WTC11 (cell line): ENCODE data around the gene TMEM212. TPM values are rescaled to one million over a fixed set of nuclear protein-coding genes. Genes with fewer than 3 reads are reported as not detected.

Experiments
- ATAC-seq: fragments of 200-7000 bp; cut with Tn5 transposase; 2 replicates; pipeline ENCODE4 v1.10.0; 2021; ENCODE audit warnings: mild to moderate bottlenecking, moderate library complexity
- CTCF ChIA-PET: fragments of 300-600 bp; sonication (Branson Sonifier 250); formaldehyde crosslinking; loops from one replicate; lab custom pipeline; 2021; ENCODE audit warnings: antibody characterized with exemption; lab: Charles Lee
- POLR2A ChIA-PET: fragments of 350-600 bp; sonication (Branson Sonifier 250); formaldehyde crosslinking; loops from one replicate; lab custom pipeline; 2021; ENCODE audit warnings: antibody characterized with exemption; lab: Charles Lee
- DNase-seq: peaks from one replicate; pipeline ENCODE4 v3.0.0; 2021; ENCODE audit warnings: low spot score
- H3K27ac Mint-ChIP-seq: 2 replicates; pipeline ENCODE4 v1.8.0; 2021; ENCODE audit warnings: mixed read lengths
- H3K27me3 Mint-ChIP-seq: 2 replicates; pipeline ENCODE4 v1.8.0; 2021; ENCODE audit warnings: low read depth, mild to moderate bottlenecking, moderate library complexity, mixed read lengths
- H3K36me3 Mint-ChIP-seq: 2 replicates; pipeline ENCODE4 v1.8.0; 2021; ENCODE audit warnings: mixed read lengths
- H3K4me1 Mint-ChIP-seq: 2 replicates; pipeline ENCODE4 v1.8.0; 2022; ENCODE audit warnings: mixed read lengths
- H3K4me3 Mint-ChIP-seq: 2 replicates; pipeline ENCODE4 v1.8.0; 2021; ENCODE audit warnings: mild to moderate bottlenecking, moderate library complexity, mixed read lengths
- H3K9me3 Mint-ChIP-seq: 2 replicates; pipeline ENCODE4 v1.8.0; 2021; ENCODE audit warnings: mixed read lengths
- EMX1 ChIP-seq: fragments of 250-450 bp; sonication (Bioruptor Pico); IDR thresholded peaks from 2 replicates; pipeline ENCODE4 v1.8.0; 2021; ENCODE audit warnings: mild to moderate bottlenecking
- FOXJ3 ChIP-seq: sonication (generic); formaldehyde crosslinking; IDR thresholded peaks from 2 replicates; pipeline ENCODE4 v1.9.0; 2021; ENCODE audit warnings: missing genetic modification reagents, mild to moderate bottlenecking, borderline replicate concordance
- MYBL2 ChIP-seq: sonication (generic); formaldehyde crosslinking; IDR thresholded peaks from 2 replicates; pipeline ENCODE4 v1.8.1; 2023; ENCODE audit warnings: mild to moderate bottlenecking, moderate library complexity, missing genetic modification reagents
- NFE2L1 ChIP-seq: sonication (generic); formaldehyde crosslinking; IDR thresholded peaks from 2 replicates; pipeline ENCODE4 v1.8.1; 2023; ENCODE audit warnings: missing genetic modification reagents
- NR3C1 ChIP-seq: sonication (generic); formaldehyde crosslinking; conservative IDR thresholded peaks from 2 replicates; pipeline ENCODE4 v1.8.1; 2023; ENCODE audit warnings: low read depth, mild to moderate bottlenecking, missing genetic modification reagents
- SMAD3 ChIP-seq: sonication (generic); formaldehyde crosslinking; IDR thresholded peaks from 2 replicates; pipeline ENCODE4 v1.8.0; 2022; ENCODE audit warnings: missing genetic modification reagents, mild to moderate bottlenecking, borderline replicate concordance
- SP1 ChIP-seq: sonication (generic); formaldehyde crosslinking; conservative IDR thresholded peaks from 2 replicates; pipeline ENCODE4 v1.8.1; 2022; ENCODE audit warnings: missing genetic modification reagents
- TCF7 ChIP-seq: sonication (generic); formaldehyde crosslinking; IDR thresholded peaks from 2 replicates; pipeline ENCODE4 v1.8.0; 2022; ENCODE audit warnings: mild to moderate bottlenecking, low read depth, missing genetic modification reagents, moderate library complexity
- TEAD1 ChIP-seq: sonication (generic); formaldehyde crosslinking; IDR thresholded peaks from 2 replicates; pipeline ENCODE4 v1.8.0; 2022; ENCODE audit warnings: mild to moderate bottlenecking, missing genetic modification reagents
- ZNF219 ChIP-seq: sonication (generic); formaldehyde crosslinking; IDR thresholded peaks from 2 replicates; pipeline ENCODE4 v1.8.0; 2023; ENCODE audit warnings: missing genetic modification reagents, mild to moderate bottlenecking, borderline replicate concordance
- ZNF263 ChIP-seq: sonication (generic); formaldehyde crosslinking; IDR thresholded peaks from 2 replicates; pipeline ENCODE4 v1.8.1; 2022; ENCODE audit warnings: low read depth, mild to moderate bottlenecking, moderate library complexity, missing genetic modification reagents
- ZNF423 ChIP-seq: fragments of 250-450 bp; sonication (Bioruptor Pico); IDR thresholded peaks from 2 replicates; pipeline ENCODE4 v2.1.2; 2022; ENCODE audit warnings: mild to moderate bottlenecking, moderate library complexity
- ZNF671 ChIP-seq: fragments of 250-450 bp; sonication (Bioruptor Pico); IDR thresholded peaks from 2 replicates; pipeline ENCODE4 v1.8.0; 2021; ENCODE audit warnings: mild to moderate bottlenecking
- total RNA-seq: library from RNA; stranded (reverse); gene quantifications from 3 replicates; pipeline ENCODE4 v1.2.3, GENCODE V29; 2021
- TF ChIP-seq, protein P1 (sequence below): fragments of 250-450 bp; sonication (Bioruptor Pico); IDR thresholded peaks from 2 replicates; pipeline ENCODE4 v1.9.0; 2021; ENCODE audit warnings: moderate library complexity, mild to moderate bottlenecking, inconsistent platforms, borderline replicate concordance
- TF ChIP-seq, protein P2 (sequence below): fragments of 250-450 bp; sonication (Bioruptor Pico); IDR thresholded peaks from 2 replicates; pipeline ENCODE4 v1.9.0; 2021; ENCODE audit warnings: mild to moderate bottlenecking, borderline replicate concordance
- TF ChIP-seq, protein P3 (sequence below): sonication (generic); formaldehyde crosslinking; IDR thresholded peaks from 2 replicates; pipeline ENCODE4 v1.8.0; 2022; ENCODE audit warnings: mild to moderate bottlenecking, missing genetic modification reagents
- TF ChIP-seq, protein P4 (sequence below): sonication (generic); formaldehyde crosslinking; IDR thresholded peaks from 2 replicates; pipeline ENCODE4 v1.8.1; 2023; ENCODE audit warnings: mild to moderate bottlenecking, moderate library complexity, missing genetic modification reagents
- TF ChIP-seq, protein P5 (sequence below): sonication (generic); formaldehyde crosslinking; conservative IDR thresholded peaks from 2 replicates; pipeline ENCODE4 v1.8.1; 2023; ENCODE audit warnings: mild to moderate bottlenecking, low read depth, missing genetic modification reagents, moderate library complexity

Gene TMEM212
- total RNA-seq, 1 experiment from 2014 or later: not detected

DNA sequence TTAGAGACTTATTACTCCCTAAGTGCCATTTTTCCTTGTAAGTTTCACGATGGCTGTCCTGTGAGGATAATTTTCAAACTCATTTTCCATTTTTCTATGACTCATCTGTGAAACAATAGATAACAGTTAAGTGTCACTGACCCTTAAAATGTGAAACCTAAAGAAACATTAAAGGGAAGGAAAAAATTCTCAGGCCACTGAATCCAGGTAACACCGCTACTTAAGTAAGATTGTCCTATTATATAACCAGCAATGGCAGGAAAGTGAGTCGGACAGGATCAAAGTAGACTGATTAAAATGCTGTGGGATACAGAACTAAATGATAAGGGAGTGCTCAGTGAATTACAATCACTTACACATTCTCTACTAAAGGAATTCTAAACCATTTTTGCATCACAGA lies 45.3 kb upstream of the TMEM212 start (continued):
- TF ChIP-seq NR3C1 (CRISPR knock-in tag) (no peak), ZNF263 (CRISPR knock-in tag) (no peak), NFE2L1 (CRISPR knock-in tag) (no peak), SP1 (CRISPR knock-in tag) (no peak)
- TF ChIP-seq, protein P1, sequence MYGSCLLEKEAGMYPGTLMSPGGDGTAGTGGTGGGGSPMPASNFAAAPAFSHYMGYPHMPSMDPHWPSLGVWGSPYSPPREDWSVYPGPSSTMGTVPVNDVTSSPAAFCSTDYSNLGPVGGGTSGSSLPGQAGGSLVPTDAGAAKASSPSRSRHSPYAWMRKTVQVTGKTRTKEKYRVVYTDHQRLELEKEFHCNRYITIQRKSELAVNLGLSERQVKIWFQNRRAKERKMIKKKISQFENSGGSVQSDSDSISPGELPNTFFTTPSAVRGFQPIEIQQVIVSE (CRISPR knock-in tag): no peak

DNA sequence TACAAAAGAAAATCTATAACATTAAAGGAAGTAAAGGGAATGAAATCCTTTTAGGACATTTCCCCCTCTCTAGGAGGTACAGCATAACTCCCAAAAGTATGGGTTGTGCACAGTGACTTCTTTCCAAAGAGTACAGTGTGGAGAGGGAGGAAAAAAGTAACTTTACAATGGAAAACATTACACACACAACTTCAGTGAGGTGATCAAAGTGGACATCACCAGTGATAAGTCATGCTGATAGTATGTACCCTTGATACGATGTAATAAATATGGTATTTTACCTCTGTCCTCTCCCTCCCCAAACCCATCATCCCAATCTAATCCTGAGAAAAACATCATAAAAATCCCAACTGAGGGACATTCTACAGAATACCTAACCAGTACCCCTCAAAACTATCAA lies 43.6 kb upstream of the TMEM212 start:
- CTCF ChIA-PET: no interaction called here
- ATAC-seq (no peak), DNase-seq (no peak)
- peaks cover 10% of the 10 kb centered on the region for H3K4me1 Mint-ChIP-seq
- POLR2A ChIA-PET: no interaction called here
- H3K36me3 Mint-ChIP-seq: no peaks in the 10 kb centered on the region
- H3K27ac Mint-ChIP-seq: no peak overlapping the region
- TF ChIP-seq ZNF423 (CRISPR knock-in tag) (no peak), TEAD1 (CRISPR knock-in tag) (no peak), ZNF671 (CRISPR knock-in tag) (no peak)
- no peak overlapping the region for H3K4me3 Mint-ChIP-seq
- no peaks in the 10 kb centered on the region; the same call in 1 of the 2 replicates for H3K9me3 Mint-ChIP-seq
- H3K27me3 Mint-ChIP-seq: no peaks in the 10 kb centered on the region

DNA sequence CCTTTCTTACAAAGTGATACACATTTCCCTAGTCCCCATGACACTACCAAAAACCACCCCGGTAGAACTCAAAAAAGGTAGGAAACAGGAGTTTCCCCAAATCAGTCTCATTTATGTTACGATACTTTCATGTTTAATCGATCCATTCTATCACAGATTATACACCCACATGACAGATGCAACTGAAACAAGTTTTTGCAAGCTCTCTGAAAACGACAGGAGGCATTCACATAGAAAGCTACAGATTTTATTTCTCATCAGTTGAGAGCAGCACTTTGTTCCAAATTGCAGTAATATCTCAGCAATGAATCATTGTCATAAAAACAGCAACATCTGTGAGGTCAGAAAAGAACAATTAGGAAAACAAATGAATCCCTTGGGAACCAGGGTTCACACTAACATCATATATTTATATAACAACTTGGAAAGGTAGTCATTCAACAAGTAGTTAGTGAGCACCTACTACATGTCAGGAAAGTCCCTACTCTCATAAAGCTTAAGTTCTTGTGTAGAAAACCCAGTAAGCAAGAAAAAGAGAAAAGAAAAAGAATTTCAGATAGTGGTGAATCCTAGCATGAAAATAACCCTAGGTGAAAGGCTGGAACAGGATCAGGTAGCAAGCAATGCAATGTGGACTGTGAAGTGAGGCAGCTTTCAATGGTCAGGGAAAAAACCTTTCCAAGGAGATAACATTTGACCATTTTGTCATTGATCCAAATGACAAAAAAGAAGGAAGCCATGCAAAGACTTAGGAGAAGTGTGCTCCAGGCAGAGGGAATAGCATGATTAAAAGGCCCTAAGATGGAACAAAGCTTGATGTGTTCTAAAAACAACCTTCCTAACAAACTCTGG lies 41.2 kb upstream of the TMEM212 start:
- H3K4me1 Mint-ChIP-seq: peaks cover 10% of the 10 kb centered on the region
- no peaks in the 10 kb centered on the region; the same call in 1 of the 2 replicates for H3K9me3 Mint-ChIP-seq
- H3K36me3 Mint-ChIP-seq: no peaks in the 10 kb centered on the region
- ATAC-seq (no peak), DNase-seq (no peak)
- no peaks in the 10 kb centered on the region for H3K27me3 Mint-ChIP-seq
- TF ChIP-seq FOXJ3 (no peak), ZNF219 (CRISPR knock-in tag) (no peak), EMX1 (CRISPR knock-in tag) (no peak), MYBL2 (CRISPR knock-in tag) (no peak), NFE2L1 (CRISPR knock-in tag) (no peak), SMAD3 (CRISPR knock-in tag) (no peak), TCF7 (CRISPR knock-in tag) (no peak)
- TF ChIP-seq, protein P2, sequence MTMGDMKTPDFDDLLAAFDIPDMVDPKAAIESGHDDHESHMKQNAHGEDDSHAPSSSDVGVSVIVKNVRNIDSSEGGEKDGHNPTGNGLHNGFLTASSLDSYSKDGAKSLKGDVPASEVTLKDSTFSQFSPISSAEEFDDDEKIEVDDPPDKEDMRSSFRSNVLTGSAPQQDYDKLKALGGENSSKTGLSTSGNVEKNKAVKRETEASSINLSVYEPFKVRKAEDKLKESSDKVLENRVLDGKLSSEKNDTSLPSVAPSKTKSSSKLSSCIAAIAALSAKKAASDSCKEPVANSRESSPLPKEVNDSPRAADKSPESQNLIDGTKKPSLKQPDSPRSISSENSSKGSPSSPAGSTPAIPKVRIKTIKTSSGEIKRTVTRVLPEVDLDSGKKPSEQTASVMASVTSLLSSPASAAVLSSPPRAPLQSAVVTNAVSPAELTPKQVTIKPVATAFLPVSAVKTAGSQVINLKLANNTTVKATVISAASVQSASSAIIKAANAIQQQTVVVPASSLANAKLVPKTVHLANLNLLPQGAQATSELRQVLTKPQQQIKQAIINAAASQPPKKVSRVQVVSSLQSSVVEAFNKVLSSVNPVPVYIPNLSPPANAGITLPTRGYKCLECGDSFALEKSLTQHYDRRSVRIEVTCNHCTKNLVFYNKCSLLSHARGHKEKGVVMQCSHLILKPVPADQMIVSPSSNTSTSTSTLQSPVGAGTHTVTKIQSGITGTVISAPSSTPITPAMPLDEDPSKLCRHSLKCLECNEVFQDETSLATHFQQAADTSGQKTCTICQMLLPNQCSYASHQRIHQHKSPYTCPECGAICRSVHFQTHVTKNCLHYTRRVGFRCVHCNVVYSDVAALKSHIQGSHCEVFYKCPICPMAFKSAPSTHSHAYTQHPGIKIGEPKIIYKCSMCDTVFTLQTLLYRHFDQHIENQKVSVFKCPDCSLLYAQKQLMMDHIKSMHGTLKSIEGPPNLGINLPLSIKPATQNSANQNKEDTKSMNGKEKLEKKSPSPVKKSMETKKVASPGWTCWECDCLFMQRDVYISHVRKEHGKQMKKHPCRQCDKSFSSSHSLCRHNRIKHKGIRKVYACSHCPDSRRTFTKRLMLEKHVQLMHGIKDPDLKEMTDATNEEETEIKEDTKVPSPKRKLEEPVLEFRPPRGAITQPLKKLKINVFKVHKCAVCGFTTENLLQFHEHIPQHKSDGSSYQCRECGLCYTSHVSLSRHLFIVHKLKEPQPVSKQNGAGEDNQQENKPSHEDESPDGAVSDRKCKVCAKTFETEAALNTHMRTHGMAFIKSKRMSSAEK (CRISPR knock-in tag): no peak
- TF ChIP-seq, protein P3, sequence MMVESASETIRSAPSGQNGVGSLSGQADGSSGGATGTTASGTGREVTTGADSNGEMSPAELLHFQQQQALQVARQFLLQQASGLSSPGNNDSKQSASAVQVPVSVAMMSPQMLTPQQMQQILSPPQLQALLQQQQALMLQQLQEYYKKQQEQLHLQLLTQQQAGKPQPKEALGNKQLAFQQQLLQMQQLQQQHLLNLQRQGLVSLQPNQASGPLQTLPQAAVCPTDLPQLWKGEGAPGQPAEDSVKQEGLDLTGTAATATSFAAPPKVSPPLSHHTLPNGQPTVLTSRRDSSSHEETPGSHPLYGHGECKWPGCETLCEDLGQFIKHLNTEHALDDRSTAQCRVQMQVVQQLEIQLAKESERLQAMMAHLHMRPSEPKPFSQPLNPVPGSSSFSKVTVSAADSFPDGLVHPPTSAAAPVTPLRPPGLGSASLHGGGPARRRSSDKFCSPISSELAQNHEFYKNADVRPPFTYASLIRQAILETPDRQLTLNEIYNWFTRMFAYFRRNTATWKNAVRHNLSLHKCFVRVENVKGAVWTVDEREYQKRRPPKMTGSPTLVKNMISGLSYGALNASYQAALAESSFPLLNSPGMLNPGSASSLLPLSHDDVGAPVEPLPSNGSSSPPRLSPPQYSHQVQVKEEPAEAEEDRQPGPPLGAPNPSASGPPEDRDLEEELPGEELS: no peak
- TF ChIP-seq, protein P4, sequence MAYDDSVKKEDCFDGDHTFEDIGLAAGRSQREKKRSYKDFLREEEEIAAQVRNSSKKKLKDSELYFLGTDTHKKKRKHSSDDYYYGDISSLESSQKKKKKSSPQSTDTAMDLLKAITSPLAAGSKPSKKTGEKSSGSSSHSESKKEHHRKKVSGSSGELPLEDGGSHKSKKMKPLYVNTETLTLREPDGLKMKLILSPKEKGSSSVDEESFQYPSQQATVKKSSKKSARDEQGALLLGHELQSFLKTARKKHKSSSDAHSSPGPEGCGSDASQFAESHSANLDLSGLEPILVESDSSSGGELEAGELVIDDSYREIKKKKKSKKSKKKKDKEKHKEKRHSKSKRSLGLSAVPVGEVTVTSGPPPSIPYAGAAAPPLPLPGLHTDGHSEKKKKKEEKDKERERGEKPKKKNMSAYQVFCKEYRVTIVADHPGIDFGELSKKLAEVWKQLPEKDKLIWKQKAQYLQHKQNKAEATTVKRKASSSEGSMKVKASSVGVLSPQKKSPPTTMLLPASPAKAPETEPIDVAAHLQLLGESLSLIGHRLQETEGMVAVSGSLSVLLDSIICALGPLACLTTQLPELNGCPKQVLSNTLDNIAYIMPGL: no peak
- TF ChIP-seq, protein P5, sequence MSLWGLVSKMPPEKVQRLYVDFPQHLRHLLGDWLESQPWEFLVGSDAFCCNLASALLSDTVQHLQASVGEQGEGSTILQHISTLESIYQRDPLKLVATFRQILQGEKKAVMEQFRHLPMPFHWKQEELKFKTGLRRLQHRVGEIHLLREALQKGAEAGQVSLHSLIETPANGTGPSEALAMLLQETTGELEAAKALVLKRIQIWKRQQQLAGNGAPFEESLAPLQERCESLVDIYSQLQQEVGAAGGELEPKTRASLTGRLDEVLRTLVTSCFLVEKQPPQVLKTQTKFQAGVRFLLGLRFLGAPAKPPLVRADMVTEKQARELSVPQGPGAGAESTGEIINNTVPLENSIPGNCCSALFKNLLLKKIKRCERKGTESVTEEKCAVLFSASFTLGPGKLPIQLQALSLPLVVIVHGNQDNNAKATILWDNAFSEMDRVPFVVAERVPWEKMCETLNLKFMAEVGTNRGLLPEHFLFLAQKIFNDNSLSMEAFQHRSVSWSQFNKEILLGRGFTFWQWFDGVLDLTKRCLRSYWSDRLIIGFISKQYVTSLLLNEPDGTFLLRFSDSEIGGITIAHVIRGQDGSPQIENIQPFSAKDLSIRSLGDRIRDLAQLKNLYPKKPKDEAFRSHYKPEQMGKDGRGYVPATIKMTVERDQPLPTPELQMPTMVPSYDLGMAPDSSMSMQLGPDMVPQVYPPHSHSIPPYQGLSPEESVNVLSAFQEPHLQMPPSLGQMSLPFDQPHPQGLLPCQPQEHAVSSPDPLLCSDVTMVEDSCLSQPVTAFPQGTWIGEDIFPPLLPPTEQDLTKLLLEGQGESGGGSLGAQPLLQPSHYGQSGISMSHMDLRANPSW: no peak
- POLR2A ChIA-PET: no interaction called here
- CTCF ChIA-PET: no interaction called here
- H3K27ac Mint-ChIP-seq: no peak overlapping the region
- no peak overlapping the region for H3K4me3 Mint-ChIP-seq
